Measurements from ENCODE around the gene GPR160. TPM values are rescaled to one million over a fixed set of nuclear protein-coding genes. Genes with fewer than 3 reads are reported as not detected.
A peak's percentile ranks its signal among the peaks of the same experiment; 100 is the strongest.

GPR160 gene
- 1 to 10 TPM in 2 of 4 donors, under 1 TPM in 2; 0.62 to 2.1 (median 1.2) TPM for total RNA-seq

- no peak for DNase-seq
- Histone ChIP-seq H3K4me1 (no peaks in the 10 kb centered on the region), H3K36me3 (no peaks in the 10 kb centered on the region), H3K27me3 (peaks cover 25 to 45% (median 30%) of the 10 kb centered on the region in 3 donors), H3K4me3 (peak within 1 kb of the TSS; percentile 41 to 65 (median 54)), H3K27ac (peak within 1 kb of the TSS in 1 of 4 donors; percentile 18), H3K9me3 (no peaks in the 10 kb centered on the region)
- TF ChIP-seq POLR2A (IDR thresholded peaks at IDR 0.05) (no peak), CTCF (IDR thresholded peaks at IDR 0.05 in 4 of 5, conservative IDR thresholded peaks at IDR 0.05 in 1 of 5) (peak; percentile 17 to 51 (median 44))
- intact Hi-C loops (cut with DNase I; ENCODE audit: low total_unique reads), result no loop called here
- peak in 1 of 2 donors; percentile 27 for ATAC-seq
- in situ Hi-C loops (cut with MboI; ENCODE audit: low sequenced_read_pairs in 4 of 4), result no loop called here
Observed at GRCh38 chr3:170037463-170038433, at the start of gene GPR160. Gene GPR160 (plus strand): TSS chr3:170037995. CDS start chr3:170083973, 45,978 bp downstream.

- in situ Hi-C loops (cut with MboI; ENCODE audit: low sequenced_read_pairs in 4 of 4), result no loop called here
- Histone ChIP-seq H3K9me3 (no peaks in the 10 kb centered on the region), H3K4me1 (no peaks in the 10 kb centered on the region), H3K4me3 (no peak overlapping the region), H3K27me3 (no peaks in the 10 kb centered on the region), H3K27ac (no peak overlapping the region), H3K36me3 (peaks cover 0 to 87% of the 10 kb centered on the region in 2 donors)
- ATAC-seq (no peak), DNase-seq (no peak)
- intact Hi-C loops (cut with DNase I; ENCODE audit: low total_unique reads), result no loop called here
- TF ChIP-seq CTCF (IDR thresholded peaks at IDR 0.05 in 4 of 5, conservative IDR thresholded peaks at IDR 0.05 in 1 of 5), result no peak
Observed at GRCh38 chr3:169990431-169990830, 47.4 kb upstream of the GPR160 start.

GRCh38 chr3:169992156-169992555, 45.6 kb upstream of the GPR160 start:
- Histone ChIP-seq H3K4me3 (no peak overlapping the region), H3K9me3 (no peaks in the 10 kb centered on the region), H3K27ac (no peak overlapping the region), H3K4me1 (no peaks in the 10 kb centered on the region), H3K27me3 (no peaks in the 10 kb centered on the region), H3K36me3 (peaks cover 0 to 87% of the 10 kb centered on the region in 2 donors)
- DNase-seq (no peak), ATAC-seq (no peak)
- in situ Hi-C loops (cut with MboI; ENCODE audit: low sequenced_read_pairs in 4 of 4), result no loop called here
- TF ChIP-seq POLR2A (IDR thresholded peaks at IDR 0.05), result no peak
- no peak for TF ChIP-seq CTCF (IDR thresholded peaks at IDR 0.05 in 4 of 5, conservative IDR thresholded peaks at IDR 0.05 in 1 of 5)
- intact Hi-C loops (cut with DNase I; ENCODE audit: low total_unique reads), result no loop called here

- intact Hi-C loops (cut with DNase I; ENCODE audit: low total_unique reads) (no loop called here), in situ Hi-C loops (cut with MboI; ENCODE audit: low sequenced_read_pairs in 4 of 4) (no loop called here)
- TF ChIP-seq POLR2A (IDR thresholded peaks at IDR 0.05) (no peak), CTCF (IDR thresholded peaks at IDR 0.05 in 4 of 5, conservative IDR thresholded peaks at IDR 0.05 in 1 of 5) (no peak)
- Histone ChIP-seq H3K4me3 (no peak overlapping the region), H3K27ac (no peak overlapping the region), H3K27me3 (no peaks in the 10 kb centered on the region), H3K9me3 (no peaks in the 10 kb centered on the region), H3K4me1 (no peaks in the 10 kb centered on the region), H3K36me3 (peaks cover 0 to 81% of the 10 kb centered on the region in 2 donors)
- ATAC-seq (no peak), DNase-seq (no peak)
Observed at GRCh38 chr3:169992781-169993180, 45.0 kb upstream of the GPR160 start.
